Karpas-422 (cell line): ENCODE data around the gene ARPC3. TPM values are rescaled to one million over a fixed set of nuclear protein-coding genes. Genes with fewer than 3 reads are reported as not detected.
A peak's percentile ranks its signal among the peaks of the same experiment; 100 is the strongest.
"Not testable (repeated sequence)": the region's sequence is repeated elsewhere in the genome, so short reads cannot be mapped to it uniquely, and the experiment has no call there.

ENCODE experiments used
- DNase-seq: peaks from one replicate; pipeline ENCODE4 v3.0.0-alpha.2; 2015
- H2AFZ ChIP-seq: fragments of 200-600 bp; sonication (generic); 2 replicates; pipeline ENCODE4 v1.6.1; 2014; ENCODE audit warnings: antibody characterized with exemption, low read length, mixed read lengths
- H3K27ac ChIP-seq: fragments of 200-600 bp; sonication (generic); 2 replicates; pipeline ENCODE4 v1.5.1; 2014; ENCODE audit warnings: mild to moderate bottlenecking, low read length, moderate library complexity
- H3K27me3 ChIP-seq: fragments of 200-600 bp; sonication (generic); 2 replicates; pipeline ENCODE4 v1.6.1; 2014; ENCODE audit warnings: low read length, mixed read lengths
- H3K36me3 ChIP-seq: fragments of 200-600 bp; sonication (generic); 2 replicates; pipeline ENCODE4 v1.6.1; 2014; ENCODE audit warnings: low read length, mixed read lengths; ENCODE audit not compliant: insufficient read depth
- H3K4me1 ChIP-seq: fragments of 200-600 bp; sonication (generic); 2 replicates; pipeline ENCODE4 v1.6.1; 2014; ENCODE audit warnings: mild to moderate bottlenecking, low read length, mixed read lengths
- H3K4me2 ChIP-seq: fragments of 200-600 bp; sonication (generic); 2 replicates; pipeline ENCODE4 v1.6.1; 2014; ENCODE audit warnings: low read length, low read depth, mild to moderate bottlenecking; ENCODE audit not compliant: poor library complexity, severe bottlenecking
- H3K4me3 ChIP-seq: fragments of 200-600 bp; sonication (generic); 2 replicates; pipeline ENCODE4 v1.5.1; 2014; ENCODE audit warnings: mild to moderate bottlenecking, antibody characterized with exemption, low read length, mixed read lengths
- H3K79me2 ChIP-seq: fragments of 200-600 bp; sonication (generic); 2 replicates; pipeline ENCODE4 v1.6.1; 2014; ENCODE audit warnings: mild to moderate bottlenecking, low read length, mixed read lengths
- H3K9ac ChIP-seq: fragments of 200-600 bp; sonication (generic); 2 replicates; pipeline ENCODE4 v1.6.0; 2014; ENCODE audit warnings: low read length
- H3K9me2 ChIP-seq: fragments of 200-600 bp; sonication (generic), shearing (Covaris generic); replicated peaks from 2 replicates; pipeline ENCODE4 v1.6.0; 2014; ENCODE audit warnings: mild to moderate bottlenecking, low read length, moderate library complexity; ENCODE audit not compliant: insufficient read depth
- H3K9me3 ChIP-seq: fragments of 300-700, 200-600 bp; sonication (generic); 2 replicates; pipeline ENCODE4 v1.6.1; 2014; ENCODE audit warnings: low read length, mixed read lengths
- H4K20me1 ChIP-seq: fragments of 200-600 bp; sonication (generic); 2 replicates; pipeline ENCODE4 v1.6.1; 2014; ENCODE audit warnings: mild to moderate bottlenecking, antibody characterized with exemption, low read length, low read depth; ENCODE audit not compliant: insufficient read depth
- total RNA-seq: library from RNA; depleted of rRNA; stranded (reverse); fragments of >200 nt; shearing (Covaris generic); gene quantifications from 2 replicates; pipeline ENCODE4 v1.2.3, GENCODE V29; 2014; ENCODE audit warnings: low replicate concordance

ARPC3 gene
- total RNA-seq, 1 experiment from 2014 or later, result 483 TPM

GRCh38 chr12:110429676-110430075 lies 20.5 kb downstream of the ARPC3 start:
- not testable (repeated sequence) for H3K4me1 ChIP-seq, H3K9ac ChIP-seq, H4K20me1 ChIP-seq, H3K9me3 ChIP-seq, H3K27me3 ChIP-seq, DNase-seq, H3K4me2 ChIP-seq, H3K79me2 ChIP-seq, H2AFZ ChIP-seq, H3K36me3 ChIP-seq, H3K4me3 ChIP-seq, H3K9me2 ChIP-seq, H3K27ac ChIP-seq

GRCh38 chr12:110426406-110426805 lies 23.7 kb downstream of the ARPC3 start:
- H4K20me1 ChIP-seq, result no peaks in the 10 kb centered on the region
- H3K27ac ChIP-seq, result no peak overlapping the region
- H3K4me3 ChIP-seq, result no peak overlapping the region
- H3K4me2 ChIP-seq, result no peak overlapping the region
- H3K36me3 ChIP-seq, result no peaks in the 10 kb centered on the region
- H3K27me3 ChIP-seq, result no peaks in the 10 kb centered on the region
- H2AFZ ChIP-seq, result no peak overlapping the region
- H3K9ac ChIP-seq, result no peak overlapping the region
- H3K9me2 ChIP-seq, result no peaks in the 10 kb centered on the region
- H3K4me1 ChIP-seq, result no peaks in the 10 kb centered on the region; the same call in 1 of the 2 replicates
- H3K79me2 ChIP-seq, result no peaks in the 10 kb centered on the region
- no peaks in the 10 kb centered on the region for H3K9me3 ChIP-seq
- DNase-seq, result no peak

- Histone ChIP-seq H3K27me3 (no peaks in the 10 kb centered on the region), H3K79me2 (no peaks in the 10 kb centered on the region), H3K27ac (no peak overlapping the region), H3K4me3 (no peak overlapping the region), H2AFZ (peak overlapping the region; percentile 13; the same call in 1 of the 2 replicates), H3K9me2 (no peaks in the 10 kb centered on the region), H3K36me3 (no peaks in the 10 kb centered on the region), H3K9ac (no peak overlapping the region), H3K4me2 (no peak overlapping the region), H3K4me1 (no peaks in the 10 kb centered on the region; the same call in 1 of the 2 replicates), H4K20me1 (no peaks in the 10 kb centered on the region), H3K9me3 (no peaks in the 10 kb centered on the region)
- DNase-seq, result no peak
These were observed 25.9 kb downstream of the ARPC3 start for GRCh38 chr12:110424237-110424636.

- no peak overlapping the region for H3K4me3 ChIP-seq
- no peaks in the 10 kb centered on the region for H3K9me3 ChIP-seq
- H3K4me1 ChIP-seq, result peaks cover 7% of the 10 kb centered on the region
- H3K36me3 ChIP-seq, result no peaks in the 10 kb centered on the region
- no peaks in the 10 kb centered on the region for H4K20me1 ChIP-seq
- no peak overlapping the region for H2AFZ ChIP-seq
- no peak overlapping the region for H3K4me2 ChIP-seq
- no peaks in the 10 kb centered on the region for H3K9me2 ChIP-seq
- no peaks in the 10 kb centered on the region for H3K79me2 ChIP-seq
- H3K27ac ChIP-seq, result no peak overlapping the region
- no peaks in the 10 kb centered on the region for H3K27me3 ChIP-seq
- no peak overlapping the region for H3K9ac ChIP-seq
- no peak for DNase-seq
These were observed 28.4 kb downstream of the ARPC3 start for GRCh38 chr12:110421701-110422100.

- no peaks in the 10 kb centered on the region for H3K79me2 ChIP-seq
- no peak overlapping the region for H3K27ac ChIP-seq
- no peaks in the 10 kb centered on the region for H3K36me3 ChIP-seq
- H3K9me2 ChIP-seq, result no peaks in the 10 kb centered on the region
- no peak for DNase-seq
- peaks cover 7% of the 10 kb centered on the region for H3K4me1 ChIP-seq
- no peak overlapping the region for H3K9ac ChIP-seq
- no peak overlapping the region for H3K4me2 ChIP-seq
- no peak overlapping the region for H2AFZ ChIP-seq
- no peak overlapping the region for H3K4me3 ChIP-seq
- H3K27me3 ChIP-seq, result no peaks in the 10 kb centered on the region
- H4K20me1 ChIP-seq, result no peaks in the 10 kb centered on the region
- H3K9me3 ChIP-seq, result no peaks in the 10 kb centered on the region
These were observed 28.9 kb downstream of the ARPC3 start for GRCh38 chr12:110421159-110421661.

GRCh38 chr12:110420644-110421043 lies 29.5 kb downstream of the ARPC3 start:
- not testable (repeated sequence) for H3K27me3 ChIP-seq, DNase-seq, H3K27ac ChIP-seq, H2AFZ ChIP-seq, H3K36me3 ChIP-seq, H3K79me2 ChIP-seq, H3K9me2 ChIP-seq, H4K20me1 ChIP-seq, H3K4me3 ChIP-seq, H3K9ac ChIP-seq, H3K4me2 ChIP-seq, H3K4me1 ChIP-seq, H3K9me3 ChIP-seq

GRCh38 chr12:110417113-110417512 lies 33.0 kb downstream of the ARPC3 start:
- not testable (repeated sequence) for H3K27ac ChIP-seq, DNase-seq, H3K9me3 ChIP-seq, H3K4me1 ChIP-seq, H3K36me3 ChIP-seq, H4K20me1 ChIP-seq, H3K9me2 ChIP-seq, H3K27me3 ChIP-seq, H3K79me2 ChIP-seq, H3K4me3 ChIP-seq, H3K9ac ChIP-seq
- peak overlapping the region; percentile 22 for H3K4me2 ChIP-seq
- 0 out of 2 replicates have a peak overlapping the region, but pooled peaks have one; percentile 10 for H2AFZ ChIP-seq

GRCh38 chr12:110410086-110410485 lies 40.1 kb downstream of the ARPC3 start:
- not testable (repeated sequence) for H3K79me2 ChIP-seq, H4K20me1 ChIP-seq, H3K9me2 ChIP-seq, H3K27ac ChIP-seq, H3K4me2 ChIP-seq, H3K4me1 ChIP-seq, H3K4me3 ChIP-seq, H3K9ac ChIP-seq, H3K27me3 ChIP-seq, H3K9me3 ChIP-seq, H3K36me3 ChIP-seq, H2AFZ ChIP-seq, DNase-seq
